SJSA1 (cell line): ENCODE measurements around the gene LRWD1. TPM values are rescaled to one million over a fixed set of nuclear protein-coding genes. Genes with fewer than 3 reads are reported as not detected.
"Not testable (repeated sequence)": the region's sequence is repeated elsewhere in the genome, so short reads cannot be mapped to it uniquely, and the experiment has no call there.

Experiments used
- DNase-seq, 2 experiments: peaks; one replicate each; pipeline ENCODE4 v3.0.0-alpha.2; 2015 to 2020; ENCODE audit warnings: low spot score in 2 of 2, low read depth in 1 of 2
- H3K27ac ChIP-seq: fragments of 250-450 bp; sonication (Bioruptor Pico); 2 replicates; pipeline ENCODE4 v1.5.1; 2020; ENCODE audit warnings: mild to moderate bottlenecking, moderate library complexity
- H3K27me3 ChIP-seq: fragments of 250-450 bp; sonication (Bioruptor Pico); replicated peaks from 2 replicates; pipeline ENCODE4 v1.5.1; 2020; ENCODE audit warnings: mild to moderate bottlenecking, moderate library complexity
- H3K36me3 ChIP-seq: fragments of 250-450 bp; sonication (Bioruptor Pico); 2 replicates; pipeline ENCODE4 v1.5.1; 2020; ENCODE audit warnings: mild to moderate bottlenecking
- H3K4me1 ChIP-seq: fragments of 250-450 bp; sonication (Bioruptor Pico); replicated peaks from 2 replicates; pipeline ENCODE4 v1.6.1; 2021; ENCODE audit warnings: mild to moderate bottlenecking
- H3K4me3 ChIP-seq: fragments of 250-450 bp; sonication (Bioruptor Pico); 2 replicates; pipeline ENCODE4 v1.5.1; 2020; ENCODE audit warnings: mild to moderate bottlenecking
- H3K9me3 ChIP-seq: fragments of 250-450 bp; sonication (Bioruptor Pico); replicated peaks from 2 replicates; pipeline ENCODE4 v1.5.1; 2020; ENCODE audit warnings: mild to moderate bottlenecking
- total RNA-seq: library from RNA; depleted of rRNA; stranded (reverse); fragments of >200 nt; shearing (Covaris generic); gene quantifications from 2 replicates; pipeline ENCODE4 v1.2.3, GENCODE V29; 2014

LRWD1 gene
- total RNA-seq, 1 experiment from 2014 or later, result 43.3 TPM

DNA sequence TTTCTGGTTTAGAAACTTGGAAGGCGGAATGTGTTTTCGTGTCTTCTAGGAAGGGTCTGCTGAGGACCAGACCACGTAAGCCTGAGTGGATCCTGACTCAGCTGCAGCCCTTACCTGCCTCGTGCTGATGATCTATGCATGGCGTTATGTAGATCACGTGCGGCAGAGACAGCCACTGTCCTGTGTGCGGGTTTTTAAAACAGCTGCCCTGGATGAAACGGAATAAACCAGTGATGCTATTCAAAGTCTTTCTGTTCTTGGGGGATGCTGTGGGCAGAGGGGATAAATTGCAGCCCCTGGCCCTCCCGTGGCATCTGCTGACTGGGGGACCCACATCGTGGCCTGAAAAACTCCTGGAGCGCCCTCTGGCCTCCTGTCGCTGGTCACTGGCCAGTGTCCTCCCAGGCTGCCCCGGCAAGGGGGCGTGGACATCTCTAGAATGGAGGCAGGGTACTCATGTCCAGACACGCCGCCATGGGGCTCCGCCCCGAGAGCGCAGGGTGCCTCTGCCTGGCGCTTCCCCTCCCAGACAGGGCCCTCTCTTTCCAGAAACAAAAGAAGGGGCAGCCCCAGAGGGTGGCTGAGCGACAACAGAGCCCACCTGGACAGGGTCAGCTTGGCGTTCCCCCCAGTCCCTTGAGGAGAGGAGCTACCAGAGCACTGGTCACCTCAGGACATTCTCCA is 13.3 kb upstream of the LRWD1 start:
- no peak for DNase-seq
- Histone ChIP-seq H3K4me1 (peaks cover 22% of the 10 kb centered on the region), H3K27ac (no peak overlapping the region), H3K36me3 (peaks cover 28% of the 10 kb centered on the region), H3K9me3 (no peaks in the 10 kb centered on the region), H3K27me3 (no peaks in the 10 kb centered on the region), H3K4me3 (no peak overlapping the region)

DNA sequence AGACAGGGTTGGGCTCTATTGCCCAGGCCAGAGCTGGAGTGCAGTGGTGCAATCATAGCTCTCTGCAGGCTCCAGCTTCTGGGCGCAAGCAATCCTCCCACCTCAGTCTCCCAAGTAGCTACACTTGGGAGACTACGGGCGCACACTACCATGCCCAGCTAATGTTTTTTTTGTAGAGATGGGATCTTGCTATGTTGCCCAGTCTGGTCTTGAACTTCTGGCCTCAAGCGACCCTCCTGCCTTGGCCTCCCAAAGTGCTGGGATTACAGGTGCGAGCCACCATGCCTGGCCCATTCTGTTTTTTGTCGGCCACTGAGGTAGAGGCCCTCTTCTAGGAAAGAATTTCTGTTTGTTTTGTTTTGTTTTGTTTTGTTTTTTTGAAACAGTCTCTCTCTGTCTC is 12.3 kb upstream of the LRWD1 start:
- H3K4me1 ChIP-seq, result peaks cover 13% of the 10 kb centered on the region
- no peak overlapping the region for H3K4me3 ChIP-seq
- H3K9me3 ChIP-seq, result no peaks in the 10 kb centered on the region
- DNase-seq, result no peak
- peaks cover 27% of the 10 kb centered on the region for H3K36me3 ChIP-seq
- no peaks in the 10 kb centered on the region for H3K27me3 ChIP-seq
- no peak overlapping the region for H3K27ac ChIP-seq

DNA sequence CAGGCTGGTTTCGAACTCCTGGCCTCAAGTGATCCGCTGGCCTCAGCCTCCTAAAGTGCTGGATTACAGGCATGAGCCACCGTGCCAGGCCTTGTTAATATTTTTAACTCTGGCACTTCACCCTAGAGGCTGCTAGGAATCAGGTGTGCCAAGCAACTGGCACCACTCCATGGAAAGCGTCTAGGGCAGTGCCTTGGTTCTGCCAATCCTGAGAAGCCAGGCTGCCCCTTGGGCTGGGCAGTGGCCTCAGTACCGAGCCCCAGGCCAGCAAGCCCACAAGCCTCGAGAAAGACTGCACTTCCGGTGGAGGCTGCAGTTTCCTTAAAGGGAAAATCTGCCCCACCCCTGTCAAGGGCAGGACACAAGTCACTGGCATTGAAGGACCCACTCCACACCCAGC is 11.5 kb upstream of the LRWD1 start:
- no peak for DNase-seq
- Histone ChIP-seq H3K9me3 (no peaks in the 10 kb centered on the region), H3K4me1 (peaks cover 5% of the 10 kb centered on the region), H3K27me3 (no peaks in the 10 kb centered on the region), H3K36me3 (peaks cover 35% of the 10 kb centered on the region), H3K27ac (no peak overlapping the region), H3K4me3 (no peak overlapping the region)

DNA sequence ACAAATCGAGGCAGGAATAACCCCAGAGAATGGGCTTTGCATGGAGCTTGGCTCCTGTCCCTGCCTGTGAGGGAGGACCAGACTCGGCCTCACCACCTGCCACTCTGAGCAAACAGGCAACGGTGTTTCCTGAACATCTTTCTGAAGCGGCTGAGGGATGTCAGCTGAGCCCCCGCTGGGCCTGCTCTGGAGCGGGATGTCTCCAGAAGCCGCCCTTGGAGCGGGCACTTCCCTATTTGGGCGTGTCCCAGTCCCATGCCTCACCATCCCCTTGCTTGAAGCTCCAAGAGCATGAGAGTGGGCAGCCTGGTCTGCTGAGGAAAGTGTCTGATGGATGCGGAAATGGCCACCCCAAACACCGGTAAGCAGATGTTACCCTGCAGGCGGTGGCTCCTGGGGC is 10.3 kb upstream of the LRWD1 start:
- no peaks in the 10 kb centered on the region for H3K4me1 ChIP-seq
- no peak overlapping the region for H3K27ac ChIP-seq
- H3K27me3 ChIP-seq, result no peaks in the 10 kb centered on the region
- no peak overlapping the region for H3K4me3 ChIP-seq
- peaks cover 39% of the 10 kb centered on the region for H3K36me3 ChIP-seq
- DNase-seq, result no peak
- no peaks in the 10 kb centered on the region for H3K9me3 ChIP-seq

DNA sequence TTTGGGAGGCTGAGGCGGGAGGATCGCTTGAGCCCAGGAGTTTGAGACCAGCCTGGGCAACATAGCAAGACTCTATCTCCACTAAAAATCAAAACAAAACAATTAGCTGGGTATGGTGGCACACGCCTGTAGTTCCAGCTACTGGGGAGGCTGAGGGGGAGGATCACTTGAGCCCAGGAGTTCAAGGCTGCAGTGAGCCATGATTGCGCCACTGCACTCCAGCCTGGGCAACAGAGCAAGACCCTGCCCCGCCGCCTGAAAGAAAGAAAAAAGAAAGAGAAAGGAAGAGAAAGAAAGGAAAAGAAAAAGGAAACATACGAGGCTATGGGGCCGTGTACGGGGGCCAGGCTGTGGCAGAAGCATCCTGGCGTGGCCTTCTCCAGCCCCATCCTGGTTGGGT is 9.9 kb upstream of the LRWD1 start:
- H3K27me3 ChIP-seq, H3K27ac ChIP-seq, H3K4me1 ChIP-seq, H3K4me3 ChIP-seq, H3K9me3 ChIP-seq, DNase-seq: not testable (repeated sequence)
- H3K36me3 ChIP-seq, result peaks cover 40% of the 10 kb centered on the region

DNA sequence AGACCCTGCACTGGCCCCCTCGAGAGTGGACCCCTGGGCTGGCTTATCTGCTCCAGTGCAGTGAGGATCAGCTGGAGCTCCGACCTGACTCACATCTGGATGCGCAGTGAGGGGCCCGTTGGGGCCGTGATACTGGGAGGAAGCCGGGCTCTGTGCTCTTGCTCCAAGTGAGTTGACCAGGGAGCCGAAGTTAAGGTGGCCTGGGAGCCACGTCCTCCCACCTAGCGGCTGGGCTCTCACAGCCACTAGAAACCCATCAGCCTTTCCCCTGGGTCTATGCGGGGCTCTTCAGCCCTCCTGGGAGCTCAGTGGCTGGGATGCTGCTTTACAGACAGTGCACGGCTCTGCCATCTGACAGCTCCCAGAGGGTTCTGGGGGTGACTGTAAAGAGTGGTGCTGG is 9.2 kb upstream of the LRWD1 start:
- no peaks in the 10 kb centered on the region for H3K9me3 ChIP-seq
- H3K36me3 ChIP-seq, result peaks cover 40% of the 10 kb centered on the region
- H3K4me3 ChIP-seq, result no peak overlapping the region
- no peak overlapping the region for H3K27ac ChIP-seq
- H3K27me3 ChIP-seq, result no peaks in the 10 kb centered on the region
- no peaks in the 10 kb centered on the region for H3K4me1 ChIP-seq
- DNase-seq, result no peak

DNA sequence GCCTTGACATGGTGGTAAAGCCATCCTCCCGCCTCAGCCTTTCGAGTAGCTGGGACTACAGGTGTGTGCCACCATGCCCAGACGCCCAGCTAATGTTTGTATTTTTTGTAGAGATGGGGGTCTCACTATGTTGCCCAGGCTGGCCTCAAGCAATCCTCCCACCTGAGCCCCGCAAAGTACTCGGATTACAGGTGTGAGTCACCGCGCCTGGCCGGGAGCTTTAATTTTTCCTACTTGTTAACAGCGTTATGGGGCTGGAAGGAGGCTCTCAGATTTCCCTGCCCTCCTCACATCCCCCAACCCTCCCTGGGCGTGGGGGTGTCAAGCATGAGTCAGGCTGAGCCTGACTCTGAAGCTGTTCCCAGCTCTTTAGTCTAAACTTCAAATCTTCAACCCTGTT is 8.5 kb upstream of the LRWD1 start:
- no peak for DNase-seq
- Histone ChIP-seq H3K27me3 (no peaks in the 10 kb centered on the region), H3K9me3 (no peaks in the 10 kb centered on the region), H3K4me1 (no peaks in the 10 kb centered on the region), H3K36me3 (peaks cover 40% of the 10 kb centered on the region), H3K27ac (no peak overlapping the region), H3K4me3 (no peak overlapping the region)

DNA sequence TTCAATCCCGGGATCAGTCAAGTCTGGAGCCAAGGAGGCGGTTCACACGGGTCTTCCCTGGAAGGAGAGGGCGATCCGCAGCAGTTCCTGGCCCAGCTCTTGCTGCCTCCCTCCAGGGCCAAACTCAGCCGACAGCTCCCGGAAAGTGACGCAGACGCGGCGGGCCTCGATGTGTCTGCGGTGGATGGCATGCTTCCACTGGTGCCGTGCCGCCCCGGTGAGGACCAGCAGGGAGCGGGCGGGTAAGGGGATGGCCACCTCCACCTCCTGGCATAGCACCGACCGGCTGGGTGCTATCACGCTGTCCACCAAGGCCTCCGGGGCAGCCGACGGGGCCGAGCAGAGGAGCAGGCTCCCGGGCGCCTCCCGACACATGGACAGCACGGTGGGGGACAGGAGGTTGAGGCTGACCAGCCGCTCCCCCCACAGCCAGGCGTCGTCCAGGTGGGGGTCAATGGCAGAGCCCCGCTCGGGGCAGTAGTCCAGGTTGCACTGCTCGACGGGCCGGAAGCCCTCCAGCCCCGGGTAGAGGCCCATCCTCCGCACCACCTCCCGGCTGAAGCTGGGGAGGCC is 7.3 kb upstream of the LRWD1 start:
- Histone ChIP-seq H3K4me1 (no peaks in the 10 kb centered on the region), H3K4me3 (no peak overlapping the region), H3K27me3 (no peaks in the 10 kb centered on the region), H3K36me3 (peaks cover 40% of the 10 kb centered on the region), H3K27ac (no peak overlapping the region), H3K9me3 (no peaks in the 10 kb centered on the region)
- DNase-seq, result no peak

DNA sequence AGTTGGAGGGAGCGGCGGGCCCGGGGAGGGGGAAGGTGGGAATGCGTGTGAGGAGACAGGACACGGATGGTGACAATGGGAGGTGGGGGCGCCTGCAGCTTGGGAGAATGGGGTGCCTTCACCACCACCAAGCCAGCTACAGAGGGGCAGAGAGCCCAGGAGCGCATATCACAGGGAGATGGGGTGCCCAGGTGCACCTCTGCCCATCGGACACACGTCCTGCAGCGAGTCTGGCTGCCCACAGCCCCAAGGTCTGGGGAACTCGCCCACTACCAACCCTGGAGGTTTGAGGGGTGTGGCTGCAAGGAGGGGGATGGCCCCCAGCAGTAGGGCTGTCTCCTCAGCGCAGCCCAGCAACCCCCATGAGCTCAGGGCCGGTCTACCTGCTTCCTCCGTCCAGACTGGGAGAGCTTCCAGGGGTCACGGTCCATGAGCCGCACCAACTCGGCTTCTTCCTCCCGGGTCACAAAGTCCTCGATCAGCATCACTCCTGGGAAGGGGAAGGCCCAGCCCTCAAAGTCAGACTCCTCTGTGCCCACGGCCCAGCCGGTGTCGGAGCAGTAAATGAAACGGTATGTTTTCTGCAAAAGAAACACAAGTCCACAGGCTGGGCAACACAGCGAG is 5.5 kb upstream of the LRWD1 start:
- DNase-seq, result no peak
- Histone ChIP-seq H3K4me3 (no peak overlapping the region), H3K27me3 (no peaks in the 10 kb centered on the region), H3K4me1 (peaks cover 7% of the 10 kb centered on the region), H3K9me3 (no peaks in the 10 kb centered on the region), H3K36me3 (peaks cover 44% of the 10 kb centered on the region), H3K27ac (no peak overlapping the region)

DNA sequence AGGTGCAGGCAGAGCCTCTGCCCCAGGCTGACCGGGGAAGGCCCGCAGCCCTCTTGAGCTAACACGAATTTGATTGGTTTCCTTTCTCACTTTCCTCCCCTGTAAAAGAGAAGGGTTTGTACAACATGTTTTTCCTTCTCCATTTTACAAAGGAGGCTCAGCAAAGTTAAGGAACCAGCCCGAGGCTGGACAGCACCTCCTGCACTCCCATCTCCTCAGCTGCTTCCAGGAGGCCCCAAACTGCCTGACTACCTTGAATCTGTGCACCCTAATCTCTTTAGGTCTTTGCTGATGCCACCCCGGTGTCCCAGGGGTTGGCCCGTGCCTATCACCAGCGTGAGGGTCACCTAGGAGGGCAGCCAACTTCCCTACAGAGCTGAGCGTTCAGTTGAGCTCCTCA is 4.3 kb upstream of the LRWD1 start:
- Histone ChIP-seq H3K36me3 (peaks cover 44% of the 10 kb centered on the region), H3K27ac (no peak overlapping the region), H3K27me3 (no peaks in the 10 kb centered on the region), H3K4me3 (no peak overlapping the region), H3K9me3 (0 out of 2 replicates have a peak, but pooled peaks cover 2% of the 10 kb centered on the region), H3K4me1 (peaks cover 7% of the 10 kb centered on the region)
- no peak for DNase-seq

DNA sequence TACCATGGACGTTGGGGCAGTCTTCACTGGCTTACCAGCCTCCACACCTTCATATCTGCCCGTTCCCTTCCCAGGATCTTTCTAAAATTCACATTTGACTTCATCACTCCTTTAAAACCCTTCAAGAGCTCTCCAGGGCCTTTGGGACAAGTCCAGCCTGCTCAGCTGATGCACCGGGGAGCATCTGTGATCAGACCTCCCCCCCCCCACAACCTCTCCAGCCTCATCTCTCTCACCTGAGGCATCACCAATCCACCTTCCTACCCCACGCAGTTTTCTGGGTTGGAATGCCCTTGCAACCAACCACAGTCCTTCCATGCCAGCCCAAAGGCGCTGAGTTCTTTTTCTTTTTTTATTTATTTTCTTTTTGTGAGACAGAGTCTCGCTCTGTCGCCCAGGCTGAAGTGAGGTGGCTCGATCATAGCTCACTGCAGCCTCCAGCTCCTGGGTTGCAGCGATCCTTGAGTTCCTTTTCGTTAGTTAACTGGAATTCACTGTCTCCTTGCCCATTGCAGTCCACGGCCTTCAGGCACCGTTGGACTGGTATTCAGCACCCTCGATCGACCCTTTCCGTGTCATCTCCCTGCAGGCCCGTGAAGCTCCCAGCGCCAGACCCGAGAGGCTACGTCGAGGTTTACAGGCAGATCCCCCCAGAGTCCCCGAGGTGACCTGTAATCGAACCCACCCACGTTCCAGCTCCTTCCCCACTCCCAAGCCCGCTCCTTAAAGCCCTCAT is 775 bp upstream of the LRWD1 start:
- Histone ChIP-seq H3K36me3 (peaks cover 42% of the 10 kb centered on the region), H3K4me1 (peaks cover 16% of the 10 kb centered on the region), H3K27ac (peak overlapping the region; percentile 45), H3K4me3 (peak overlapping the region; percentile 88), H3K9me3 (0 out of 2 replicates have a peak, but pooled peaks cover 2% of the 10 kb centered on the region), H3K27me3 (no peaks in the 10 kb centered on the region)
- DNase-seq, result no peak

DNA sequence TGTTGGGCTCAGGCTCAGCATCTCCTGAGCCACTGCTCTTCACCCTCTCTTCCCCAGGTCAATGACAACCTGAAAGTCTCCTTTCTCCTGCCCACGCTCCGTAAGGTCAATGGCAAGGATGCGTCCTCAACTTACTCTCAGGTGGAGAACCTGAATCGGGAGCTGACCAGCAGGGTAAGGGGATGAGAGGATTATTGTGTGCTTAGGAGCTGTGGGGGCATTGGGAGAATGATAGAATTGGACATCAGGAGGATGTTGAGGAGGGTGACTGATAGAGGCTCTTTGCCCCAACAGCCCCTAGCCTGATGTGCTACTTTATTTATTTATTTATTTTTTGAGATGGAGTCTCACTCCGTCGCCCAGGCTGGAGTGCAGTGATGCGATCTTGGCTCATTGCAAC is 1.3 kb downstream of the LRWD1 start:
- Histone ChIP-seq H3K27ac (no peak overlapping the region), H3K9me3 (0 out of 2 replicates have a peak, but pooled peaks cover 2% of the 10 kb centered on the region), H3K4me3 (peak overlapping the region; percentile 88), H3K36me3 (peaks cover 58% of the 10 kb centered on the region), H3K27me3 (no peaks in the 10 kb centered on the region), H3K4me1 (peaks cover 16% of the 10 kb centered on the region)
- DNase-seq, result no peak

DNA sequence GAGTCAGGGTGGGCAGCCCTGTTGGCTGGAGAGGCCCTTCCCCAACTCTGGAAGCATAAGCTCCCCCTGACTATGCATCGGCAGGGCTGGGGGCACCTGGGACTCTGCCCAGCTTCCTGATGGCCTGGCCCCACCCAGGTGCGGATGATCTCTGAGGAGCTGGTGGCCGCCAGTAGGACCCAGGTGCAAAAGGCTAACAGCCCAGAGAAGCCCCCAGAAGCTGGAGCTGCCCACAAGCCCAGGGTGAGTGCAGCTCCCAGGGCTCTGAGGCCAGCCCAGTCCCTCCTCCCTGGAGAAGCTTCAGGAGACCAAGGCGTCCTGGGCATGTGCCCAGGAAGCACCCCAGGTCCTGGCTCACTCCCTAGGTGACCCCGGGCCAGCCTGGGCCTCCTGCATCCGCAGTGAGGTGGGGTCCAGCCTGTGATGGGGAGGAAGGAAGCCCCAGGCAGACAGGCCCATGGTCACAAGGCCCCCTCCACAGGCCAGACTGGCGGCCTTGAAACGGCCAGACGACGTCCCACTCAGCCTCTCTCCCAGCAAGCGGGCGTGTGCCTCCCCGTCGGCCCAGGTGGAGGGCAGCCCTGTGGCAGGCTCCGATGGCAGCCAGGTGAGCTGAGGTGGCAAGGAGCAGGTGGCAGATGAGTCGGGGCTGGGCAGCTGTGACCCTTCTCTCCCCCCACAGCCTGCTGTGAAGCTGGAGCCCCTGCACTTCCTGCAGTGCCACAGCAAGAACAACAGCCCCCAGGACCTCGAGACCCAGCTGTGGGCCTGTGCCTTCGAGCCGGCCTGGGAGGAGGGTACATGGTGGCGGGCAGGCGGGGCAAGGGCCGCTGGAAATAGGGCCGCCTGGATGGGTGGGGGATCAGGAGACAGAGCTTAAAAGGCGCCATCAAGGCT is 3.0 kb downstream of the LRWD1 start:
- no peak overlapping the region for H3K27ac ChIP-seq
- H3K36me3 ChIP-seq, result peaks cover 75% of the 10 kb centered on the region
- no peaks in the 10 kb centered on the region for H3K27me3 ChIP-seq
- 0 out of 2 replicates have a peak, but pooled peaks cover 2% of the 10 kb centered on the region for H3K9me3 ChIP-seq
- H3K4me3 ChIP-seq, result no peak overlapping the region
- no peak for DNase-seq
- peaks cover 16% of the 10 kb centered on the region for H3K4me1 ChIP-seq
